Kidney glomerular epithelial cell (primary cell): ENCODE data around the gene SUPT3H.

ENCODE experiments used
- DNase-seq: peaks from one replicate; lab custom pipeline; 2025; lab: John Stamatoyannopoulos, UW

SUPT3H gene

DNA sequence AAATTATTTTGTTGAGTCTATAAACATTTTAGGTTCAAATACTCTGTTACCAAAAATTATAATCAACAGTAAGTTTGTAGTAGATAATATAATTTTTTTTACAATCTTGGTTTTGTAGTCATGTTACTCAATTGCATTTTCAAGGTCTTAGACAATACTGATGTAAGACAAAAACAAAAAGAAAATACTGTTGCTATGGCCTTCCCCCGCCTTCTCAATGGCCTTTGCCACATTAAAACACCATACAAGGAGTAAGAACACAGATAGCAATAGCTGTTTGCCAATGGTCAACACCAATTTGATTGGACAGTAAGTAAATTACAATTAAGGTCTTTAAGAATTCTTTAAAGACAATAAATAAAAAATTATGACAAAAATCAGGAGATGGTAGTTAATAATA, 540.0 kb downstream of the SUPT3H start:
- no peak for DNase-seq

DNA sequence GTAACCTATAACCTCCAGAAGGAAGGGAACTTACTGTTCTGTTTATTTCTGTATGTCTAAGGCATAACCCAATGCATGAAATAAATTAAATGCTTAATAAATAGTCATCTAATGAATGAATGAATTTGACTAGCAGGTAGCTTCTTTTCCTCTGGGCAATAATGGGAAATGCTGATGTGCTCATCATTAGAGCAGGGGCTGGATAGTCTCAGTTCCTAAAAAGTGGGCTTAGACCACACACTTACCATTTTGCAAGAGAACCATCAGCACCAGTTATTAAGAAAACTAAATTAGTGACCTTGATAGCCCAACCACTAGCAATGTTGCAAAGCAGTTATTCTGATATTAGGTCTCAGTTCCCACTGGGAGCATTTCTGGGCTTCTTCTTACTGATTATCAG, 540.5 kb downstream of the SUPT3H start:
- no peak for DNase-seq

DNA sequence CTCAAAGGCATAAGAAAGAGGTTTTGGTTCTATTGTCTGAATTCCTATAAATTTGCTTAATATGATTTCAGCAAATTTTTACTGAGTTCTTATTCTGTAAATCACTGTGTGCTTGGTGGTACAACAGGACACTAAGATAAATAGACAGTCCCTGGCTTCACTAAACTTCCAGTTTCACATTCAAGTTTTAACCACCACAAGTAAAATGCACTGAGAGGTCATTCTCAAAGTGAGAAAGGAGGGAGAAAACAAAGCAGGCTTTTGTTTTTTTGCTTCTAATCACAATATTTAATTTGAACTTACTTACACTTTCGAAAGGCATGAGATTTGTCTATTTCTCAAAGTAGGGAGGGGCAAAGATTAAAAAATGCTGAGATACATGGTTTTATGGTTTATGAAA, 544.5 kb downstream of the SUPT3H start:
- DNase-seq = no peak

DNA sequence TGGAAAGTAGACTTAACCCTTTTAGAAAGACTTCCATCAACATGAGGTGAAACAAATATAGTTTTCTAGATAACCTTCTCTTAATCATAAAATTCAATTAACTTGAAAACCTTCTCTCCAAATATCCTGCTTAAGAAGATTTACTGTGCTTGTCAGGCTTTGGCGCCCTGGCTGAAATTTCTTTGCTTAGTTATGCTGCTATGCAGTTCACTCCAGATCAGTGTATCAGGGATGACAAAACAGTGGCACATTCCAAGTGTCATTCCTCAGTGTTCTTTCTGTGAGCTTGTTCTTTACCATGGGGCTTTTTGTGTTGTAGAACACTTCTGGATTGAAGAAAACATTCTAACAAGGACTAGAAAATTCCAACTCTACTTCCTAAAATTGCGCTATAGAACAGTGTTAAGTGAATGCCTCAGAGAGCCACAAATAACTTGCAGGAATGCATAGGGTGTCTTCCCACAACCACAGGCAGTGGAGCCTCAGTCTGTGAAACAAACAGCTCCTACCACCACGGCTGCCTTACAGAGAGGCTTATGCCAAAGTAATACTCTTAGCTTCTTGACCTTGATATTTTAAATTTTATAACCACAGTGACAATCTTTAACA, 546.6 kb downstream of the SUPT3H start:
- no peak for DNase-seq

DNA sequence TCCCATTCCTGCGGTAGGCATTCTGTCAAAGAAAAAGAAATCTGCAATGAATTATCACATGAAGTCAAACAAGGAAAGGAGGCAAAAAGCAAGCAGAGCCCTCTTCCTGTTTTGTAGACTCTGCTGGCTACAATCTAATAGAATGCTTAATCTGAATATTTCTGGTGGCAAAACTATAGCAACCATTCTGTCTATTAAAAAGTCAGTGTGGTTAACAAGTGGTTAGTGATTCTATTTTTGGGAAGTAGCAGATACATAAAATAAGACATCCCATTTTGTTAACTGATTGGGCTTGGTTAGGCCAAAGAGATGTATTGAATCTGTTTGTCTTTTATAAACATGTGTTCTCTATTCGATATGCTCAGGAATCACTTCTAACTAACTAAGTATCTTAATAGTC, 547.9 kb downstream of the SUPT3H start:
- no peak for DNase-seq

DNA sequence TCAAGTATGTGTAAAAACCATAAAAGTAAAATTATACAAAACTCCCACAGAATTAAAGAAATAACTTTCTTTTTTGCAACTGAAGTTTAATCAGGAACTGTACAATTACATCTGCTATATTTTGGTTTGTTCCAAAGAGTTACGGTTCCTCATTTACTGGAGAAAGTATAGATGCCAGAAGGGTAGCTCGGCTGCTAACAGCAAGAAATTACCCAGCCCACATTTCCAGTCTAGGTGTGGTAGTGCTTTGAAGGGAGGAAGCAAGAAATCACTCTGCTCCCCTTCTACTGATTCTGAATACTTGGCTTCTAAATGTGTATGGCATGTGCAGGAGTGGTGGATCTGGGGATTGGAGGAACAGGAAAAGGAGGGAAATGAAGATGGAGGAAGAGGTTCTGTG, 549.0 kb downstream of the SUPT3H start:
- no peak for DNase-seq

DNA sequence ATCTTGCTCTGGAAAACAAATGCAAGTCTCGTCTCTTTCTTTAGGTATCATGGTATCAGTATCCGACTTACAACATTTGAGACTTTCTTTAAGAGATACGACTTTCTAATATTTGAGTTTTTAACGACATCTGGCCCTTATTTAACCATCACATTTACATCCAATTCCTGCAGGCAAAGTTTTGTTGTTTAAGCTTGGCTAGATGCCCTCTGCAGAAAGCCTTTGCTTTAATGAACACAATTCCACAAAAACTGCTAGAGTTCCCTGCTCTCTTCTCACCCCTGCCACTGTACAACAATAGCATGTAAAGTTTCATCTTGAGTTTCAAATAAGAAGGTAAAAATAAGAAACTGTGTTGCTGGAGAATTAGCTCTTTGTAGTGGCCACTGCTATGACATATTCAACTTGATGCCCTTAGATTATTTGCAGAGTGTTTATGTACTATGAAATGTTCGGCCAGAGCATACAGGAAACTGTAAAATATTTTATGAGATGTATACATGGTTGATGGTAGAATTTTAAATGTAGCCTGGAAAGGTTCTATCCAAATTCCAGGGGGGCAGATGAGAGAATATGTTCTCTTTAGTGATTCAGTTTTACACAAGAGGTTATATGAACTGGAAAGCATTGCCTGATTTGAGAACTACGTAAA, 551.6 kb downstream of the SUPT3H start:
- no peak for DNase-seq

DNA sequence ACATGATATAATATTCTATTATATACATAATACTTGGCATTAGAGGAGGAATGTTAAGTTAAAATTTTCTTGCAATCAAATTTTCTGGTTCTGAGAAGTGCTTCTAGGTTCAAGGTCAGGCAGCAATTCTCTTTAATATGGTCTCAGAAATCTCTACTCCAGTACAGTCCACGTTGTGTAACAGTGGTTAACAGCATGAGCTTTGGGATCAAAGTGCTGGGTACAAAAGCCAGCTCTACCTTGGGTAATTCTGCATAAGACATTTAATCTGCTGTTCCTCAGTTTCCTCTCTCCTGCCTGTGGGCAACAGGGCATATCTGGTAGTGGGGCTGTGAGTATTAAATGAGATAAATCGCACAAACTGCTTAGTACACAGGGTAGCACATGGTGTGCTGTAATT, 552.5 kb downstream of the SUPT3H start:
- DNase-seq = no peak

DNA sequence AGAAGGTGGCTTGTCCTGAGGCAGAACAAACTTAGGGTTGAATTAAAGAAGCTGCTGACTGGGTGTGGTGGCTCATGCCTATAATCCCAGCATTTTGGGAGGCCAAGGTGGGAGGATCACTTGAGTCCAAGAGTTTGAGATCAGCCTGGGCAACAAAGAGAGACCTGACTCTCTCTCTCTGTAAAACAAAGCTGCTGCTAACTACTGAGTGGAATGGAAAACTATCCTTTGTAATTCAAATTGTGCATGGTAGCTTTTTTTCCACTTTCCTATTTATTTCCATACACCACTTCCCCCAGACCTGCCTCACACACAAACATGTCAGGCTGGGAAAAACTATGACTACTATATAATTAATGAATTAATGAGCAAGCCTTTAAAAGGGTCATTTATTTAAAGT, 553.2 kb downstream of the SUPT3H start:
- DNase-seq = no peak

DNA sequence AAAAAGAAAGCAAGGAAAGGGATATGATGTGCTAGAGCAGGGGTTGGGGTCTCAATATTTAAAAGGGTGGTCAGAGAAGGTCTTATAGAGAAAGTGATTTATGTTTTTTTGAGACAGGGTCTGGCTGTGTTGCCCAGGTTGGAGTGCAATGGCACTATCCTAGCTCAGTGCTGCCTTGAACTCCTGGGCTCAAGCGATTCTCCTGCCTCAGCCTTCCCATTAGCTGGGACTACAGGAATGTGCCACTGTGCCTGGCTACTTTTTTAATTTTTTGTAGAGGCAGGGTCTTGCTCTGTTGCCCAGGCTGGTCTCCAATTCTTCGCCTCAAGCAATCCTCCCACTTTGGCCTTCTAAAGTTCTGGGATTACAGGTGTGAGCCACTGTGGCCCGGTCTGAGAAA, 557.0 kb downstream of the SUPT3H start:
- no peak for DNase-seq

DNA sequence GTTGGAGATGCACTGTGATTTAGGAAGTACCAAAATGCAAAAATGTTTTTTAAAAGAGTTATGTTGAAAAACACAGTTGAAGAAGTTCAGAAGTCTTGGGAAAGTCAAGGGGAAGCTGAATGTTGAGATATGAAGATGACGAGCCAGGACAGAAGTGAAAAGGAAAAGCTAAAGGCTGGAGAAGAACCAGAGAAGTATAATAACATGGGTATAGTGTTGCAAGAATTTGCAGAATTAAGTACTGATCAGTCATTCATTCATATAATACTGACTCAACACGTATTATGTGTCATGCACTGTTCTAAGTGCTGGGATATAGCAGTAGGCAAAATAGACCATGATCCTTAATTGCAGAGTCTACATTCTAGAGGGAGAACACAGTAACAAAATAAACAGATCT, 557.4 kb downstream of the SUPT3H start:
- DNase-seq = no peak

DNA sequence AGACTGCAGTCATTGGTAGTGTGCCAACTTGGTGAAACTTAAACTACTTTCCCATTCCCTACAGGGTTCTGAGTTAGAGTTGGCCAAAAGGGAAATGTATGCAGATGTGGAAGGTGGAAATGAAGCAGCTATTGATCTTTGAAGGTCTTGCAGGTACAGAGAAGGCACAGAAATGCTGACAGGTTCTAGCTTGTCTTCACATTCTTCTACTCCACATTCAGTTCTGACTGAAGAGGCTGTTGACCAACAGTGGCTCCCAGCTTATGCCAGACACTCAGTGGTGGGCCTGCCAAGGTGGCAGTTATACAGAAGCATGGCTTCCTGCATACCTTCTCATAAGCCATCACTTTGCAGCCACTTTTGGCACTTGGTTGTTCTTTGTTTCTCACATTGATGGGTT, 566.3 kb downstream of the SUPT3H start:
- DNase-seq = no peak

DNA sequence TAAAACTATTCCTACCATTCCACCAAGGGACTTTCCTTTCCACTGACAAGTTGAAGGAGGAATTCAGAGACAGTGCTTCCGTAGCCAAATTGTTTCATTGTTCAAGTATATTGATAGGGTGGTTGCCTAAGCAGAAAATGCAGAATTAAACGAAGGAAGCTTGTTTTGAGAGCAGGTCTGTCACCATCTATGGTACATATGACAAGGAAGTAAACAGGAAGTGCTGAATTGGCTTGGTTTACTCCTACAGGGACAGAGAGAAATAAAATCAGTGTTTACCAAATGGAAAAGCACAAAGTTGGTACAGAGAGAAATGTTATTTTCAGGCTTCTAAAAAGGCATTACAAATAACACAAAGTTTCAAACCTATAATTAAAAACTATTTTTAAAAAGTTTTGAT, 568.5 kb downstream of the SUPT3H start:
- no peak for DNase-seq

DNA sequence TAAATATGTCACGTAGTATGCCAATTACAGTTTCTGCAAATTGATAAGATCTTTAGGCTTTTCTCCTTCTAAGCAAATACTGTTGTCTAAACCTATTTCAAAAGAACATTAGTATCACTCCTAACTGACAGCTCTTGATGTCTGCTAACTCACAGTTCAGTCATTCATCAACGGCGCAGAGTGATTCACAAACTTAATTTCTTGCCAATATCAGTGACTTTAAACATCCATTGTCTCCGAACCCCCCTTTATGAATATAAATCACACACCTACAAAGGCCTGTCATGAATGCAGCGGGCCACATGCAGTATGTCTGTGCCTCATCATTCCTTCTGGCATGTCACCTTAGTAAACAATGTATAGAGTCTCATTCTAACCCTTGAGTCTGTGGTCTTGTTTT, 569.6 kb downstream of the SUPT3H start:
- DNase-seq = no peak

DNA sequence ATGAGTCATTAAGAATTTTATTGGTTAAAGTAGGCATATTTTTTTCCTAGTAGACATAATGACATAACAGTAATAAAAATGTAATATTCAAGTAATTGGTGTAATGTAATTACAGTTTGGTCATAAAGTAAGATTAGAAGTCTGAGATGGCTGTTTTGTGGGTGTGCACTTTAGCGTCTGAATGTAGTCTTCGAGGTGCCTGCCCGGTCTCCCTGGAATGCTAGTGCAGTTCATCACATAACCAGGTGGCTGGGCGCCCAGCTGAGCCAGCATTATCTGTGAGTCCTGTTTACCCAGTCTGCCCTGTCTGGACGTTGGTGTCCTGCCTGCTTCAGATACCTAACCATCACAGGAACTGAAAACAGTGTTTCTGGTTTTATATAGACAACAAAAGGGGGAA, 571.1 kb downstream of the SUPT3H start:
- DNase-seq = no peak

DNA sequence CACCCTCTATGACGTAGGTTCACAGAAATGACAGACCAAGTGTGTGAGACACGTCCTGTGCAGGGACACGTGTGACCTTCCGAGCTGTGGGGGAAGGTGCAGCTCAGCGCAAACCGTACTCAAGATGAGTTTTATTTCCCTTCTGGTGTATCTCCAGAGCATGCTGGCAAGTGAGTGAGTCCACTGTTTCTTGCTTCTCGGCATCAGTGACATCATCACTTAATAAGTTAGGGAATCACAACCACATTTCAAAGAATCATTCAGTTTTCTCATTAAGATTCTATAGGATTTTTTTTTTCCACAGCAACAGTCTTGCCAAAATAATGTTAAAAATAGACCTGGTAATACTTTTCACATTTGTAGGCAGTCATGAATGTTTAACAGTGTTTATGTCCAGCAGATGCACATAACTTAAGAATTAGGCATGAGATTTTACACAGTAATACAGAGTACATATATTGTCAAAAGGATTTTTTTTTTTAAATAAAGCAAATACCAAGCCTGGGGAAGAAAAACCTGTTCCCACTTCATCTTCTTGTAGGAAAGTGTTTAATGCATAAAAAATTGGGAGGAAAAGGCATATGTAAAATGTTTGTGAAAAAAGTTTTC, 572.4 kb downstream of the SUPT3H start:
- peak; percentile 23 for DNase-seq

DNA sequence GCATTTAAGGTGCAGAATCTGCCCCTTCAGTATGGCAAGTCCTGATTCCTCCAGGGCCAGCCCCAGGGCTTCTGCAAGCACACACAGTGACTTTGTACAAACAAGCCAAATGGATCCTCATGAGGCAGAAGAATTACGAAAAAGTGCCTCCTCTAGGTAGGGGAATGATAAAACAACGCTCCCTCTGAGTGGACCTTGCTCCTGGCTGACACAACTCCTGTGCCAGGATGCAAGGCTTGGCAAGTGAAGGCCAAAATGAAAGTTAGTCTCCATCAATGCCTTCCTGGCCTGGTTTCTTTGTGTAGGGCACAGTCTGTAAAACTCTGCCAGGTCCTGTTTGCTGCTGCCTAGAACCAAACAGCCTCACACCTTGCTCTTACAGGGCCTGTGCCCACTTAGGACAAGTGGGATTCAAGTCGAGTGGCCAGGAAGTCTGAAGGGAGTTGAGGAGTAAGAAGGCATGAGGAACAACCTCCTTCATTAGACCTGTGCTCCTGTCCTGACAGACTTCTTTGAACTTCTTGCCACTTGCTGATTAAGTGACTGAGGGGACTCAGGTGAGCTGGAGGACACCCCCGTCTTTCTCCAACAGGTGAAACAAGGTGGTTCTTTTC, 573.1 kb downstream of the SUPT3H start:
- no peak for DNase-seq

DNA sequence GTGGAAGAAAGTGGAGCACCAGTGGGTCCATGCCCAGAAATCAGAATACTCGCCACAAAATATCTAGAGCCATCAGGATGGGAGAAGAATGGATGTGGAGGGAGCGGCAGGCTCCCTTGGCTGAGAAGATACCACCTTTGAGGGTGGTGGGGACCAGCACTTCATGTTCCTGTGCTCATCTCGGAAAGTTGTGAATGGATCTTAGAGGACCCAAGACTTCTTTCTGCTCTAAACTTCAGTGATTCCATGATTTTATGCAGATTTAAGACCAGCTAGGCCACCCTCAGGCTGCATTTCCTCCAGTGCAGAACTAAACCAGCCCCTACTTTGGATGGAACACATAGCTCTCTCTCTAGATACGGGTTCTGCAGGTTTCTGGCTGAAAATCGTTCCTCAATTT, 573.7 kb downstream of the SUPT3H start:
- DNase-seq = no peak

DNA sequence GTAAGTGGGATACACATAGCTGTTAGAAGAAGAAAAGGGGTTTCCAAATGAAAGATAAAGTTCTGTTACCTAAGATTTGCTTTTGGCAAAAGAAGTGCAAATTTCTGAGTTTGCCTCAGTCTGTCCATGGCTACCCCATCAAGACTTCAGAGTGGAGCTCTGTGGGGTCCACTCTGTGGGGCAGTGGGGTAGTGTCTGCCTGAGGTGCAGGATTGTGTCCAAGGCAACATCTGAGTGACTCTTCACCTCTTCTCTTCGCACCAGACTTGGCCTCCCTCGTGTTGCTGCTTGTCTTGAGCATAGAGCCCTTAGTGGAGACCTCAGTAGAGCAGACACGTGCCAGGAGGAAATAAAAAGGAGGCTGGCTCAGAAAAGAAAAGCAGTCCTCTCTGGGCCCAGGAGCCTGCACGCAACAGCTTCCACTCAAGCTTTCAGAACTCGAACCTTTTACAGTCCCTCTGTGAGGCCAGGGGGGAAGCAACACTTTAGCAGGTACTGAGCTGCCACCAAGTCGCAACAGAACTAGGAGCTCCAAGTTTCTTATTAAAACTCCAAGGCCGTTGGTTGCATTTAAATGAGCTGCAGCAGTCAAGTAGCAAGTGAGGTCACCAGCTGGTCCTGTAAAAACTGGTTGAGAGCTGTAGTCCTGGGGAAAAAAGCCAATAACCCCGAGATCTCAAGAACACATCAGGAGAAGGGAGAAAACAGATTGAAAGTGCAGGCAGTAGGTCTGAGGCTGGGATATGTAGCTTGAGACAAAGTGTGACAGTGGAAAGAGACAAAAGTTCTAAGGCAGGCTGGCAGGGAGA, 576.7 kb downstream of the SUPT3H start:
- no peak for DNase-seq

DNA sequence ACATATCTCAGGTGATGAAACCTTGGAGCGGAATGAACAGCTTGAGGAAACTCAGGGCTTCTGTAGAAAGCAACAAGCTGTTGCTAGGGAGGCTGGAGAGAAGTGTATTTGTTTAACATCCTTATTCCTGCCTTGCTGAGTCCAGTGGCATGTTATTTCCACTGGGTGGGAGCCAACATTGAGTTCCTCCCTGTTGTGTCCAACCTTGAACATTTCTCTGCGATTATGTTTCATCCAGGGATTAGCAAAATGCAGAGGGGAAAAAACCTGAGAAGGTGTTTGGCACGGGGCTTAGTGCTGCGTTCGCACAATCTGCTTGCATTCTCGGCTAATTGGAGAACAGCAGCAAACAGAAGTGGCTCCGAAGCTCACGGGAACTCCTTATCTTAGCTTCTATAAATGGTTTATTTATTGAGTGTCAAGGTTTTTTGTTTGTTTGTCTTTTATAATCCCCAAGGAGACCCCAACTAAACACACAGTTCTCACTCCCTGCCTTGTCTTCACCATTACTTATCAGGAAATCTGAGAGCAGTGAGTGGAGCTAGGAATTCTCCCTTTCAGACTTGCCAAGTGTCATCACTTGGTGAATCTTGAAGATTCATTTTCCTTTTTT, 577.5 kb downstream of the SUPT3H start:
- peak; percentile 90 for DNase-seq

DNA sequence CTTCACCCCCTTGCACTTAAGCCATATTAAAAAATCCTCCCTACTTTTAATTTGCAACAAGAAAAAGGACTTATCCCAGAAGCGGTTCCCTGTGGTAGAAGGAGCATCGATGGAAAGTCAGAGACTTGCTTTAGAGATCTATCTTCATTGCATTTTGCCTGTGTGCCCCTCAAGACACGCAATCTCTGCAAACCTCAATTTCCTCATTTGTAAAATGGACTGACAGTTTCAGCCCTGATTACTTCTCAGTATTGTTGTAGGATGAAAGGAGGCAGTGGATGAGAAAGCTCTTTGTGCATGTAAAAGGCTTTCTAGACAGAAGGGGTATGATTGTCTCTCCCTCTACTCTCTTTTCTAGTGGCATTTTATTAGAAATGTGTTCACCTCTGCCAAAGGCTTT, 580.0 kb downstream of the SUPT3H start:
- DNase-seq = no peak

DNA sequence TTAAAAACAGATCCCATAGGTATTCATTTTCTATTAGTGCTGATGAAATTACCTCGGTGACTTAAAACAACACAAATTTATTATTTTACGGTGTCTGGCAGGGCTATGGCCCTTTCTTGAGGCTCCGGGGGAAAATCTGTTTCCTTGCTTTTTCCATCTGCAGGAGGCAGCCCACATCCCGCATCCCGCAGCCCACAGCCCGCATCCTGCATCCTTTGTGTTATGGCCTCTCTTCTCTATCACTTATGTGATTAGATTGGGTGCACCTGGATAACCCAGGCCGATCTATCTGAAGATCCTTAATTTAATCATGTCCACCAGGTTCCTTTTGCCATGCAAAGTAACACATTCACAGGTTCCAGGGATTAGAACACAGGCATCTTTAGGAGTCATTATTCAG, 582.4 kb downstream of the SUPT3H start:
- no peak for DNase-seq
